Prostate gland (tissue), 2 donors: ENCODE results near the gene DHX58.

ENCODE experiments used
- POLR2A ChIP-seq: fragments of 450-650 bp; IDR thresholded peaks from one replicate; pipeline ENCODE4 v1.6.1; 2016; ENCODE audit warnings: antibody characterized with exemption, mild to moderate bottlenecking
- TF ChIP-seq, protein P1 (sequence below), 4 experiments: fragments of 200-600 bp in 2 of 4; fragments of 450-650 bp in 2 of 4; sonication (generic) in 2 of 4; IDR thresholded peaks; 1 replicate in 3 of 4; 2 replicates in 1 of 4; pipeline ENCODE4 v1.5.1; 2016 to 2019; ENCODE audit warnings: antibody characterized with exemption in 4 of 4, mild to moderate bottlenecking in 2 of 4, moderate library complexity in 2 of 4

GRCh38 chr17:42097691-42098631, 14.6 kb downstream of the DHX58 start, which contains the start of gene ZNF385C:
- TF ChIP-seq POLR2A, result no peak
- TF ChIP-seq, protein P1, sequence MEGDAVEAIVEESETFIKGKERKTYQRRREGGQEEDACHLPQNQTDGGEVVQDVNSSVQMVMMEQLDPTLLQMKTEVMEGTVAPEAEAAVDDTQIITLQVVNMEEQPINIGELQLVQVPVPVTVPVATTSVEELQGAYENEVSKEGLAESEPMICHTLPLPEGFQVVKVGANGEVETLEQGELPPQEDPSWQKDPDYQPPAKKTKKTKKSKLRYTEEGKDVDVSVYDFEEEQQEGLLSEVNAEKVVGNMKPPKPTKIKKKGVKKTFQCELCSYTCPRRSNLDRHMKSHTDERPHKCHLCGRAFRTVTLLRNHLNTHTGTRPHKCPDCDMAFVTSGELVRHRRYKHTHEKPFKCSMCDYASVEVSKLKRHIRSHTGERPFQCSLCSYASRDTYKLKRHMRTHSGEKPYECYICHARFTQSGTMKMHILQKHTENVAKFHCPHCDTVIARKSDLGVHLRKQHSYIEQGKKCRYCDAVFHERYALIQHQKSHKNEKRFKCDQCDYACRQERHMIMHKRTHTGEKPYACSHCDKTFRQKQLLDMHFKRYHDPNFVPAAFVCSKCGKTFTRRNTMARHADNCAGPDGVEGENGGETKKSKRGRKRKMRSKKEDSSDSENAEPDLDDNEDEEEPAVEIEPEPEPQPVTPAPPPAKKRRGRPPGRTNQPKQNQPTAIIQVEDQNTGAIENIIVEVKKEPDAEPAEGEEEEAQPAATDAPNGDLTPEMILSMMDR (IDR thresholded peaks at IDR 0.05), result no peak
